ENCODE measurements around the gene ZCCHC8. TPM values are rescaled to one million over a fixed set of nuclear protein-coding genes. Genes with fewer than 3 reads are reported as not detected.
"Not testable (repeated sequence)": the region's sequence is repeated elsewhere in the genome, so short reads cannot be mapped to it uniquely, and the experiment has no call there.

ZCCHC8 gene
- total RNA-seq, 1 experiment from 2014 or later = 30.5 TPM

DNA sequence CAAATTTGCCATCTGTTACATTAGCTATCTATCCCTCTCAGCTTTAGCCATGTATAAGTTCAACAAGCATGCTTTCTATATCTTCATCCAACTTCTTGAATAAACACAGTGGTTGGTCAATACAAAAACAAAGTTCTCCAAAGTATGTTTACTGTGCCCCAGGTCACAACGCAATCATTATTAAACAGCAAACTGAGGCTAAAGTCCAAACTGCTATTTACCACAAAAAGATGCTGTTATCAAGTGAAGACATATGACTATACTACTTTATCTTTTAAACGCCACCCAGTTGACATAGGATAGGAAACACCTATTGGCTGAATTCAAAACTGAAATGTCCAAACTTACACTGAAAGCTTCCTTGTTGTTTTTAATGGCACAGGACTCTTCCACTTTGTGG, 11.7 kb downstream of the ZCCHC8 start:
- Histone ChIP-seq H3K4me3 (replicated peaks in 1 of 2; ENCODE audit: low read depth in 1 of 2, low read length in 2 of 2) (no peak overlapping the region), H3K9me2 (ENCODE audit: insufficient read depth) (no peaks in the 10 kb centered on the region), H3K79me2 (ENCODE audit: insufficient read depth, low read length) (peaks cover 26% of the 10 kb centered on the region), H3K9ac (ENCODE audit: low read length) (no peak overlapping the region), H3K36me3 (ENCODE audit: control insufficient read depth in 1 of 2, insufficient read depth in 2 of 2, low read length in 2 of 2) (peaks cover 44 to 54% of the 10 kb centered on the region in 2 experiments), H3K4me2 (ENCODE audit: low read length) (no peak overlapping the region), H3K9me3 (ENCODE audit: control insufficient read depth in 1 of 2, insufficient read depth in 1 of 2, low read depth in 1 of 2, low read length in 2 of 2) (no peaks in the 10 kb centered on the region), H2AFZ (ENCODE audit: low read depth, low read length, poor library complexity, severe bottlenecking) (no peak overlapping the region), H3K27ac (ENCODE audit: low read depth, low read length) (no peak overlapping the region), H3K27me3 (ENCODE audit: insufficient read depth, low read length) (no peaks in the 10 kb centered on the region), H3K4me1 (ENCODE audit: control insufficient read depth in 1 of 2, insufficient read depth in 2 of 2, low read length in 2 of 2) (no peaks in the 10 kb centered on the region), H4K20me1 (ENCODE audit: insufficient read depth) (no peaks in the 10 kb centered on the region)
- ChIA-PET CTCF (no interaction called here), RAD21 (ENCODE audit: low non-redundant PET in 1 of 2, low total read pairs in 2 of 2, uncharacterized antibody in 2 of 2, unreplicated experiment in 2 of 2) (no interaction called here), POLR2A (interaction anchor here (1.5 kb wide), 1 partner anchor 12 kb away, joined by 3 read pairs; the partner anchor contains the start of gene ZCCHC8)
- ATAC-seq (no peak), DNase-seq (ENCODE audit: low read depth, low spot score) (no peak)
- intact Hi-C loops (cut with micrococcal nuclease) = no loop called here
- TF ChIP-seq ATF3 (IDR thresholded peaks at IDR 0.05) (no peak), SP1 (IDR thresholded peaks at IDR 0.05; ENCODE audit: low read depth) (no peak), ZFX (IDR thresholded peaks at IDR 0.05) (no peak), CEBPB (IDR thresholded peaks at IDR 0.05; ENCODE audit: low read depth) (no peak), EZH2 (IDR thresholded peaks at IDR 0.05) (no peak), CBX3 (IDR thresholded peaks at IDR 0.05; ENCODE audit: low read depth) (no peak), YY1 (IDR thresholded peaks at IDR 0.05; ENCODE audit: extremely low read depth, insufficient replicate concordance, low read depth, low read length) (no peak), EGR1 (IDR thresholded peaks at IDR 0.05; ENCODE audit: low read depth) (no peak), CTCF (IDR thresholded peaks at IDR 0.05 in 2 of 3, conservative IDR thresholded peaks at IDR 0.05 in 1 of 3; ENCODE audit: borderline replicate concordance in 1 of 3, insufficient read depth in 1 of 3, low read depth in 2 of 3, low read length in 2 of 3) (no peak), SIN3A (IDR thresholded peaks at IDR 0.05; ENCODE audit: low read depth) (no peak), ELF1 (IDR thresholded peaks at IDR 0.05; ENCODE audit: borderline replicate concordance, low read depth) (no peak)
- TF ChIP-seq, protein P1, sequence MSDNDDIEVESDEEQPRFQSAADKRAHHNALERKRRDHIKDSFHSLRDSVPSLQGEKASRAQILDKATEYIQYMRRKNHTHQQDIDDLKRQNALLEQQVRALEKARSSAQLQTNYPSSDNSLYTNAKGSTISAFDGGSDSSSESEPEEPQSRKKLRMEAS (IDR thresholded peaks at IDR 0.05) = no peak
- BruUV-seq (replicated peaks) = no TSS peak

GRCh38 chr12:122487807-122488206, 12.9 kb downstream of the ZCCHC8 start:
- Histone ChIP-seq H3K79me2 (ENCODE audit: insufficient read depth, low read length) (peaks cover 16% of the 10 kb centered on the region), H3K36me3 (ENCODE audit: control insufficient read depth in 1 of 2, insufficient read depth in 2 of 2, low read length in 2 of 2) (peaks cover 51 to 55% of the 10 kb centered on the region in 2 experiments)
- H3K4me2 ChIP-seq (ENCODE audit: low read length); POLR2A ChIA-PET; ATAC-seq; DNase-seq (ENCODE audit: low read depth, low spot score); H4K20me1 ChIP-seq (ENCODE audit: insufficient read depth); H3K9me3 ChIP-seq (ENCODE audit: control insufficient read depth in 1 of 2, insufficient read depth in 1 of 2, low read depth in 1 of 2, low read length in 2 of 2); CTCF ChIA-PET; H2AFZ ChIP-seq (ENCODE audit: low read depth, low read length, poor library complexity, severe bottlenecking); BruUV-seq (replicated peaks); intact Hi-C loops (cut with micrococcal nuclease); H3K9me2 ChIP-seq (ENCODE audit: insufficient read depth); H3K4me1 ChIP-seq (ENCODE audit: control insufficient read depth in 1 of 2, insufficient read depth in 2 of 2, low read length in 2 of 2); RAD21 ChIA-PET (ENCODE audit: low non-redundant PET in 1 of 2, low total read pairs in 2 of 2, uncharacterized antibody in 2 of 2, unreplicated experiment in 2 of 2); H3K4me3 ChIP-seq (replicated peaks in 1 of 2; ENCODE audit: low read depth in 1 of 2, low read length in 2 of 2); H3K27ac ChIP-seq (ENCODE audit: low read depth, low read length); H3K27me3 ChIP-seq (ENCODE audit: insufficient read depth, low read length); H3K9ac ChIP-seq (ENCODE audit: low read length): not testable (repeated sequence)

Data from HCT116 (cell line).